ENCODE results near the gene DRICH1.
"Not testable (repeated sequence)": the region's sequence is repeated elsewhere in the genome, so short reads cannot be mapped to it uniquely, and the experiment has no call there.

Gene DRICH1, protein sequence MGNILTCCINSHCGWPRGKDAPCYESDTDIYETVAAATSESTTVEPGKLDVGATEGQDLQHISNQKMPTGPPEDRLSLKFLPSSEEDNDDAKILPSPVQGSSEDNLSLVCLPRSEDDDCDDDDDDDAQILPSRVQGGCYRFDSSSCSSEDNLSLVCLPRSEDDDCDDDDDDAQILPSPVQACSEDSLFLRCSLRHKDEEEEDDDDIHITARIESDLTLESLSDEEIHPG

DNA sequence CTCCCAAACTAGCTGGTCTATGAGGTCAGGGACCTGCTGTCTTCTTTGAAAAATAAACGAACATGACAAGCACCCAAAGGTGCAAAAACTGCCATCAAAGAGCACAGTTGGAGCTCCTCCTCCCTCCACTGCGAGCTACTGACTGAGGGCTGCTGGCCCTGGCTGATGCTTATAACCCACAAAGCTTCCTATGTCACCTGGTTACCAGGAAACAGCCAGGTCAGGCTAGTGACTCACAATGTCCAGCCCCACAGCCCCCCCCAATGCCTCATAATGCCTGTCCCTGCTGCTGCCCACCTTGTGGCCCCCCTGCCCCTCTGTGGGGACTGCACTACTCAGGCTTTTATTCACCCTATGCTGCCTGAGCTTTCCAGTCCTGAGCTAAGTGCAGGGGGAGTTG, at the start of gene DRICH1:
TSS of gene DRICH1 (minus strand) at position 144 of the 400 bp plus-strand sequence. CDS start 298 bp downstream, outside the sequence.
- DNase-seq, result no peak

DNA sequence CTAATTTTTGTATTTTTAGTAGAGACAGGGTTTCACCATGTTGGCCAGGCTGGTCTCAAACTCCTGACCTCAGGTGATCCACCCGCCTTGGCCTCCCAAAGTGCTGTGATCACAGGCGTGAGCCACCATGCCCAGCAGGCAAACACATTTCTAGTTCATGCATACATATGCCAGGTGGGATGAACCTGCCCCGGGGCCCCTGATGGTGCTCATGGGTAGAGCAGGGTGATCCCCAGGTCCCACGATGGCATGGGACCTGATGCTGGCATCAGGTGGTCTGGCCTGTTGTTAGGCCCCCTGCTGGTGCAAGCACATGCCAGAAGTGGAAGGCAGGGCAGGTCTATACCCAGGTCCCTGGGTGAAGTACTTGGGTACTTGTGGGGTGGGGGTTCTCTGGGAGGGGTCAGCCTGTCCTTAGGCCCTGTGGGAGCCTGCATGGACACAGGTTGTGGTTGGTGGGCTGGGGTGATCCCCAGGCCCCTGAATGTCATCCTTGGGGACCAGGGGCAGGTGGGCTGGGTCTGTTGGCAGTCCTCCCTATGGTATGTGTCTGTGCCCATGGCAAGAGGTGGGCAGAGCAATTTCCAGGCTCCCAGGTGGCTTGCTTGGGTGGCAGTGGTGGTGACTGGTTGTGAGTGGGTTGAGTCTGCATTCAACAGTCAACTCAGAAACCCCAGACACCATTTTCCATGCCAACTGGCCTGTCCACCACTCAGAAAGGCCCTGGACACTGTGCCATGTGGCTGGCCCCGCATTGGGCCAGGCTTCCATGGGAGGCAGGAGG, 49.1 kb upstream of the DRICH1 start:
- DNase-seq, result no peak

DNA sequence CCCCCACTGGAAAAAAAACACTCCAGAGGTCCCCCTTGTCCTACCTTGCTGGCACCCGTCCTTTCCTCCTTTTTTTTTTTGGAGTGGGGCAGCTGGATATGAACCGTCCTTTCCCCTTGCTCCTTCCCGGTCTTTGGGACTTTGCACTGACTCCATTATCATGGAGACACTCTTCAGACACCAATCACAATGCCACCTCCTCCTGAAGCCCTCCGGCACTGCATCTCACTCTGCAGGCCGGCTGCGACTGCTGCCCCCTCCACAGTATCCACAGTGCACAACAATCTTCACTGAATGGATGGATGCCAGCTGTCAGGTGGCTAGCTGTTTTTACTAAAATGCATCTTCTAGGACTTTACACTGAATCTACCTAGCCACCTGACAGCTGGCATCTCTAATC, 46.0 kb upstream of the DRICH1 start:
- DNase-seq, result no peak

DNA sequence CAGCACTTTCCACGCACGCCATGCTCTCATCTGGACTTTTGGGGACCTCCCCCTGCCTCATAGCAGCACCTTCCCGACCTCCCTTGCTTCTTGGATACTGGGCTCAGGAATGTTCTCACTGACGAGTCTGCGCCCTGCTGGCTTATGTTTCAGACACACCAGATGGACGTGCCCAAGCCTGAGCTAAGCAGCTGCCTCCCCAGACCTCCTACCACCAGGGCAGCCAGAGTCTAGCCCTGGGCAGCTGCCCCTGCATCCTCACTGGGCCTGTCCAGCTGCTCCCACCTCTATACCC, 45.5 kb upstream of the DRICH1 start:
- DNase-seq, result no peak

DNA sequence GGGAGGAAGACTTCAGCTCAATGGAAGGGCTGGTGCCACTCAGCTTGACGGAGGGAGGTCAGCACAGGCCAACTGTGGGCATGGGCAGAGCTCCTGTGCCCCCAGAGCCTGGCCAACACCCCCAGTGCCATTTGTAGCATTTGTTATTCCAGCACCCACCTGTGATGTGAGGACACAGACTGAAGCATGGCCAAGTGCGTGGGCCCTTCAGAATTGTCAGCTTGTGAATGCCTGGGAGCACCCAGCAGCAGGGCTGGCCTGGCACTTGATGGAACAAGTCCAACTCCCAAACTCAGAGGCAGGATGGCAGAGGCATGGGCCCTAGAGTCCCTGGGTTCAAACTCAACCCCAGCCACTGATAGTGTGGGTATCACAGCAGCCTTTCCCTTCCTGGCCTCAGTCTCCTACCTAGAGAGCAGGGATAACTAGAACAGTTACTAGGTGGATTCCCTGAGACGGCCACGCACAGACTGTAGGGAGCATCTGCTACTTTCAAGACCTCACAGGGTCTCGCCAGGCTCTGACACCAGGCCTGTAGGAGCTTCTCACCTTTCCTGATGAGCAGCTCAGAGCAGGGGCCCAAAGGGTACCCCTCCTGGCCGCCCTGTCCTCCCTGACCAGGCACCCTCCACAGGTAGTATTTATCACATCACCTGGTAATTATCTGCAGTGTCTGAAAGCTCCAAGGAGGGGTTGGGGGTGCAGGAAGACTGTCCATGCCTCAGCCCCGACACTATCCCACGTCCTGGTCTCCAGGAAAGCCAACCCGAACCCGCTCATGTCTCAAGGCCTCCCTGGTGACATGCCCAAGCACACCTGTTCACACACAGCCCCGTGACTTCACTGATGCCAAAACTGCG, 45.0 kb upstream of the DRICH1 start:
- not testable (repeated sequence) for DNase-seq

DNA sequence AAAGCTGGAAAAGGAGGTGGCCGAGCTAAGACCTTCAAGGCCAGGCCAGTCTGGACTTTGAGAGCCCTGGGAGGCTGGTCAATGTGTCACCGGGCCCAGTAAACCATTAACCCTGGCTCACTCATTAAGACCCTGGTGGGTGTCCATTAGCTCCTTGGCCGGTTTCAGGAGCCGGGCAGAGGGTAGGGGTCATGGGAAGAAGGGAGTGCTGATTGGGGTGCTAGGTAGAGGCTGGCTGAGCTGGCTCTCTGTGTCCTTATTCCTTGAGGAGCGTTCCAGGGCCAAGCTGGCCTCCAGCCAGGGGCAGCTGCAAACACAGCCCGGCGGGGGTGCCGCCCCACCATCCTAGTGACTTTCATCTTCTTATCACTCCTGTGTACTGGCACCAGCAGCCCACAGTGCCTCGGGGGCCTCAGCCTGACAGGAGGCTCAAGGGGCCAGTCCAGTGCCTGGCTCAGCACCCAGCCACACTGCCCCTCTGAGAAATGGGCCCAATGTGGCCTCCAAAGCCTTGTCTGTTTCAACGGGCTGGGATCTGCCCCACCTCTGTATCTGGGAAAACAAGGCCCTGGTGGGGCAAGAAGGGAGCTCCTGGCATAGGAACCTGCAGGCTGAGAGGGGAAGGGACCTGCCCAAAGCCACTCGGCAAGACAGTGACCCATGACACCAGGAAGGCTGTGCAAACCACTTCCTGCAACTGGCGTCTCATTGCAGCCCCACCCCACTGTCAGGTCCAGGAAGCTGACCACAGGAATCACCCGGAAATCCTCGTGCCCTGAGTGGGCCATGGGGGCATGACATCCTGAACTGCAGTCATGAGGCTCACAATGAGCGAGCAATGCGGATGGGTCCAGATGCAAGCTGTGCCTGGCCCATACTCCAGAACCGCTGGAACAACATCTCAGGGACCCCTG, 43.6 kb upstream of the DRICH1 start:
- DNase-seq, result no peak

DNA sequence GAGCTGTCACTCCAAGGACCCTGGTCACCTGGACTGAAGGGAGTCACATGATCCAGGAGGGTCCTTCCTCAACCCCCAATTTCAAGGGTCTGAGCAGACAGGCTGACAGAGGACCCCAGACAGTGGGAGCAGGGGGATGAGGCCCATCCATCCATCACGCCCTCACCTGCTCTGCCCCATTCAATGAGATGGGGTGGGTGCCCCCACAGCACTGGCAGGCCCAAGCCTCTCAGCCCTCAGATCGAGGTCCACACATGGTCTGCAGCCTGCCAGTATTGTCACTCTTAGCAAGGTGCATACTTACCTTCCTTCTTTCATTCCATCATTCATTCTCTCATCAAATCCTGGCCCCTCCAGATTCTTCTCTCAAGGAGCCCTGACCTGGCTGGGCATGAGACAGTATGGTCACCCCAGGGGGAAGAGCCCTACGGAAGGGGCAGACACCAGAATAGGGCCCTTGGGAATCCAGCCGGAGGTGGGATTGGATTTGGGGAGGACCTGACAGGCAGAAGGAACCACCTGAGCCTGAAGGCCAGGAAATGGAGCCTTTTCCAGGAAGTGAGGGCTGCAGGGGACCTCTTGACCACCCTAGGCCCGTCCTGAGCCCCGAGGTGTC, 42.9 kb upstream of the DRICH1 start:
- DNase-seq, result not testable (repeated sequence)

DNA sequence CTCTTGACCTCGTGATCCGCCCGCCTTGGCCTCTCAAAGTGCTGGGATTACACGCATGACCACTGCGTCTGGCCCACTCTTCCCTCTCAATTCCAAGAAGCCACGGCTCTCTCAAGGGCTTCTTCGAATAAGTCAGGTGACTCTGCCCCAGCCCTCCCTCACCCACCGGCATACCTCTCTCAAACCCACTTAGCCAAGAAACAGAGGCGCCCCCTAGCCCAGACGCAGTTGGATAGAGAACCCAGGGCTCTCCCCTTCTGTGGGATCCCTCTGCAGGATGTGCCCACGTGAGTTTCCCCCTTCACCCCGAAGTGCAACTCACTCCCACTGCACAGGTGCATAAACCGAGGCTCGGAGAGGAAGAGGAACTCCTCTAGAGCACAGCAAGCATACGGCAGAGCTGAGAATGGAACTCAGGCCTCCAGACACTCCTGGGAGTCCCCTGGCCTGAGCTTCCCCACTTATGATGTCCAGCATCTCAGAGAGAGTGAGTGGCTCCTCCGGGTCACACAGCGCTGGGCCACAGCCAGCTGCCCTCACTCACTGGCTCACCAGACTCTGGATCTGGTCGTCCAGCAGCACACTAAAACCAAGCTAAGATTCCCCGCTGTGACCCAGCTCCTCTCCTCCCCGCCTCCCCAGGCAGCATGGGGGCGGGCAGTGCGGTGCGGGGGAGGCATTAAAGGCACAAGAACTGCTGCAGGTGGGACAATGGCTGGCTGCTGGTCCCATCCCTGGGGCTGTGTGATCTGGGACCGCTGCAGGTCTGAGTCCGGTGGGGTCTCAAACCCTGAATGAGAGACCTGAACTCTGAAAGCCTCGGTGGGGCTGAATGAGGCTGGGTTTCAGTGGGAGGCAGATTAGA, 41.9 kb upstream of the DRICH1 start:
- DNase-seq, result no peak

DNA sequence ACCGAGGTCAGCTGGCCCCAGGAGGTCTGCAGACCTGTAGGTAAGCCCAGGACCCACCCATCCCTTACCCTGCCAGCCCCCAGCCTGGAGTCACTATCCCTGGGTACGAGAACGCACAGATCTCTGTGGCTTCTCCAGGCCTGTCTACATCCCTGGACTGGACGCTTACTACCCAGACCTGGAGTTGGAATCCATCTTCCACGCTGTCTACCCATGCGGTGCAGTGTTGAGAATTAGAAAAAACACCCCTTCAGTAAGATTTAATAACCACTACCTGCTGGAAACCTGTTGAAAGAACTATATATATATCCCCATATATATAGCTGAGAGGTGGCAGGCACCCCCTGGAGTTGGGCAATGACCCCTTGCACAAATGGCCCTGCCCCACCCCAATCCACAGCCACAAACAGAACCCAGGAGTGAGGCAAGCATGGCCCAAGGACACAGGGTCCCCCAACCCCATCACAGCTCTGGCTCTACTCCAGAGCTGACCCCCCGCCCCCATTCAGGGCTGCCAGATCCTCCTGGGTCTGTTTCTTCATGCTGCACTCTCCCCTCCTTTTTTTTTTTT, 41.0 kb upstream of the DRICH1 start:
- DNase-seq, result no peak

DNA sequence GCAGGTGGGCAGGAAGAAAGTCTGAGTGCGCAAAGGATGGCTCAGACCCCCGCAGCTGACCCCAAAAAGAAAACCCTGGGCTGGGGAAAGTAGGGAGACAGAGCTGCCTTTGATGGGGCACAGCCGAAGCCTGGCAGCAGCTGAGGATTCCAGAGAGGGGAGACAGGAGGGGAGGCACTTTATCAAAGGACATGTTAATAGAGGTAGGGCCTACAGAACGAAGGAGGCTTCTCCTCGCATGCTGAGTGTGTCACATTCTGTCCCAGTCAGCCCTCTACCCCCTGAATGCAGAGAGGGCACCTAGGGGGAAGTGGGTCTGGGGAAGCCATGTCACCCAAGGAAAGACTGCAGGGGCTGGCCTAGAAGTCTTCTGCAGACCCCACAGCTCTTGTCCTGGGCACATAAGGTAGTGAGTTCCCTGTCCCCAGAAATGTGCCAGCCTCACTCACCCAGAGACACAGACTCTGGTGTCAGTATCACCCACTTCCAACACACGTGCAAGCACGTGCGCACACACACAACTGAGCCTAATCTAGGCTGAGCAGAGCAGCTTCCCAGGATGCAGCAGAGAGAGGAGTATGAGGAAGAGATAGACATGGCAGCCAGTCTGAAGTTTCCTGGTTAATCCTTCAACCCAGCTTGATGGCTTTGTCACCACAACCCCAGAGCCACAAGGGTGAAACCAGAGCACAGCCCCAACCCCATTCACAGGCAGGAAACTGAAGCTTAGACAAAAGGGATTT, 40.4 kb upstream of the DRICH1 start:
- DNase-seq, result not testable (repeated sequence)

DNA sequence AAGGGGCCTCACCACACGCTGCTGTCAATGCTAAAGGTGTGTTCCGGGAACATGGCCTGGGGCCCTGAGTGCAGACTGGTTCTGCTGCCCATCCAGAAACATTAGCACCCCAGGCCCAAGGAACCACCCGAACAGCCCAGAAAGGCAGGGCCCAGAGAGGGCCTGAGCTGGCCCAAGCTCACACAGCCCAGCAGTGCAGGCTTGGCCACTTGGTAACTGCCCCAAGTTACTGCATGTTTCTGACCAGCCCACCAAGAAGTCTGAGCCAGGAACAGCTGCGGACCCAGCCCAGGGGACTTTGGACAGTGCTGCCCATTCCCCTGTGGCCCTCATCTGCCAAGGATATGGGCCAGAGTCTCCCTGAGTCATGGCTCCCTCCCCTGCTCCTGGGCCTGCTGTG, 39.3 kb upstream of the DRICH1 start:
- not testable (repeated sequence) for DNase-seq

DNA sequence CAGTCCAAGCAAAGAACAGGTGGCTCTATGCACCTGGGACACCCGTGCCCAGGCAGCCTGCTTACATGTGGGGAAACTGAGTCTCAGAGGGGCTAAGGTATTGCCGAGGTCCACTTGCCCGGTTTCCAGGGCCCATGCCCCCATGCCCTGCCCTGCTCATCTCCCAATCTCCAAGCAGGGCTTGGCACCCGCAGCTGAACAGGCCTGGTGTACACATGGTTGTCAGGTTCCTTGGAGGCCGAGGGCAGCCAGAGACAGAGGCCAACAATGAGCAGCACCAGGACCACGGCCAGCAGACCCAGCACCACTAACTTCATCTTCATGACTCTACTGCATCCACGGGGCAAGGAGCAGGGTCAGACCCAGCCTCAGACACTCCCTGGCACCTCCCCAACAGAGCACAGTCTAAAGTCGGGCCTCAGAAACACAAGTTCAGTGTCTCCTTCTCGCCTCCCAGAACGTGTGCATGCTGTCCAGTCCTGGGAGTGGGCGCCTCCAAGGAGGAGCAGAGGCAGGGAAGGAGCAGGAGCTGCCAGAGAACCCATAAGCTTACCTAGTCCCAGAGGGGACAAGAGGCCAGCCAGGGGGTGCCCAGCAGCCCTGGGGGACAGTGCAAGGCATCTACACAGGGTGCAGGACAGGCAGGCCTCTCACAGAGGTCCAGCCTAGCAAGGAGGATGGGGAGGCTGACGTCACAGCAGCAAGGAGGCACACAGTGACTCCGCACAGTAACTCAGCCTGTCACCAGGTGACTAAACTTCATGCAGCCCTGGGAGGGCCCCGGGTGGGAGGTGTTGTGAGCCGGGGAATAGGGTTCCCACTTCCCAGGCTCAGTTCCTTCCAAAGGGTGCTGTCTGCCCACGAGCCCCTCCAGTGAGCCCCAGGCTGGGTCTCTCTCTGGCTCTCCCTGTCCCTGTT, 38.5 kb upstream of the DRICH1 start:
- no peak for DNase-seq

DNA sequence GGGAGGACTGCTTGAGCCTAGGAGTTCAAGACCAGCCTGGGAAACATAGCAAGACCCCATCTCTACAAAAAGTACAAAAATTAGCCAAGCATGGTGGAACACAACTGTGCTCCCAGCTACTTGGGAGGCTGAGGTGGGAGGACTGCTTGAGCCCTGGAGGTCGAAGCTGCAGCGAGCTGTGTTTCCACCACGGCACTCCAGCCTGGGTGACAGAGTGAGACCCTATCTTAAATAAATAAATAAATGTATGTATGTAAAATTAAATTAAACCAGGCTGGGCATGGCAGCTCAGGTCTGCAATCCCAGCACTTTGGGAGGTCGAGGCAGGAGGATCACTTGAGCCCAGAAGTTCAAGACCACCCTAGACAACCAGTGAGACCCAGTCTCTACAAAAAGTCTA, 28.3 kb upstream of the DRICH1 start:
- not testable (repeated sequence) for DNase-seq

DNA sequence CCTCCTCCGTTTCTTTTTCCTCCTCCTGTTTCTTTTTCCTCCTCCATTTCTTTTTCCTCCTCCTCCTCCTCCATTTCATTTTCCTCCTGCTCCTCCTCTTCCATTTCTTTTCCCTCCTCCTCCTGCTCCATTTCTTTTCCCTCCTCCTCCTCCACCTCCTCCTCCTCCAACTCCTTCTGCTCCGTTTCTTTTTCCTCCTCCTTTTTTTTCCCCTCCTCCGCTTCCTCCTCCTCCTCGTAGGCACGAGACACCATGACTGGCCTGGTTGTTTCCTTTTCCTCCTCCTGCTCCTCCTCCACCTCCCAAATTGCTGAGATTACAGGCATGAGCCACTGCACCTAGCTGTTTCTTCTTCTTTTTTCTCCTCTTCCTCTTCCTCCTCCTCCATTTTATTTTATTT, 25.6 kb upstream of the DRICH1 start:
- DNase-seq, result no peak

DNA sequence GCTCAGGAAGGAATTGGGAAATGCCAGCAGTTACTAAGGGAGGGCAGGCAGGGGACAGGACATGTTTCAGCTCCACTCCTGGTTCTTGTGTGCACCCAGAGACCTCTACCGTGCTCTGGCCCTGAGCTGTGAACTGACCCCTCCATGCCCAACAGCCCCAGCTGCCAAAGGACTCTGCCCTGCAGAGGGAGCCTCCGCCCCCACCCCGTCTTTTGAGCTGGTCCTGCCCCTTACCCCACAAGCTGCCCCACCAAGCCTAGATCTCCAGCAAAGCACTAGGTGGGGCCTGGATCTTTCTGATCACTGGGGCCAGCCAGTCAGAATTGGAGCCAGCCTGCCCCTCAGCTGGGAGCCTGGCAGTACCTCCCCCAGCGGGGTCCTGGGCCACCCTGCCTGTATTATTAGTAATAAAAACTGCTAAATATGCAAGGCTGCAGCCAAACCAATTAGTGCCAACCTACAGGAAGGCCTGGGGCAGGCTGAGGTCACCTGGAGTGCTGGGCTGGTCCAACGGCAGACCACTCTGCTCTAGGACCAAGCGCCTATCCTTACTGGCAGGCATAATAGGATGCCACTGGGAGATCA, 23.9 kb upstream of the DRICH1 start:
- DNase-seq, result no peak

DNA sequence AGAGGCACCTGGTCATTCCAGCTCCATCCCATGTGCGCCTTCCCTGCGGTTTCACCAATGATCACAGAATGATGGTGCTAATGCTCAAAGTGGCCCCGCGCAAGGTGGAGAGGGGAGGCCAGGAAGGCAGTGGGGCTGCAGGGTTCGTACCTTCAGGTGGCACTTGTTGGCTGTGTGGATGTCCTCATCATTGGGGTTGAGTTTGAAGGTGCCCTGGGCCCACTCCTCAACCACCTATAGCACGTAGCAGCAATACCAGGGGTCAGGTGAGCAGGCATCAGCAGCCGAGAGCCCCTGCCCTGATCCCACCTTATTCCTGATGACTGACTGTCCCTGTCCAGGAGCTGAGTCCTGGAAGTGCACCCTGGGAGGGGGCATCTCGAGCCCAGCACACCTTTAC, 20.6 kb upstream of the DRICH1 start:
- DNase-seq, result no peak

DNA sequence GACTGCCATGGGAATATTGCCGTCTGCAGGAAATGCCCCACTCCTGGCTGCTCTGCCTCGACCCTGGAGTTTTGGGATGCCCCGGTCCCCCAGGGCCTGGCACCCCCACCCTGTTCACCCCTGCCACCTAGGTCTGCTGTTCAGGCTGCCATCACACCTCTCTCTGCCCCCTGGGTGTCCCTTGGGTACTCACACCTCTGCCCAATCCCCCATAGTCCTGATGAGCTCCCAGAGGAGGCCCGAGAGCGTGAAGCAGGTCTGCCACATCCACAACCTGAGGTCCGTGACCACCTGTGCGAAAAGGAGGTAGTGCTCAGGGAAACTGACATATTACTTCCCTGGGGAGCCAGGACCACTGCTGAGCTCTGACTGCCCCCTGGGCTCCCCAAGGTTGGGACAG, 20.2 kb upstream of the DRICH1 start:
- no peak for DNase-seq

DNA sequence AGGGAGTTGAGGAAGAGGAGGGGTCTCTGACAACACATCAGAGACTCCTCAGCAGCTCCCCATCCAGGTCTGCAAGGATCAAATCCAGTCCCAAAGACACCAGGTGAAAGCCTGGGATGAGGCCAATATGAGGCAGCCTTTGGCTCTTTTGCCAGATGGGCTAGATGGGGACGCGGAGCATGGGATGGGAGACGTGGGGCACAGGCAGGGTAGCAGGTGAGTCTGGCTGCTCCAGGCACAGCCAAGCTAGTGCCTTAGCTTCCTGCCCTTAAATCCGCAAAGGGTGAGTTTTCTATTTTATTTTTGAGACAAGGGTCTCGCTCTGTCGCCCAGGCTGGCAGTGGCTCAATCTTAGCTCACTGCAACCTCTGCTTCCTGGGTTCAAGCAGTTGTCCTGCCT, 19.6 kb upstream of the DRICH1 start:
- no peak for DNase-seq

DNA sequence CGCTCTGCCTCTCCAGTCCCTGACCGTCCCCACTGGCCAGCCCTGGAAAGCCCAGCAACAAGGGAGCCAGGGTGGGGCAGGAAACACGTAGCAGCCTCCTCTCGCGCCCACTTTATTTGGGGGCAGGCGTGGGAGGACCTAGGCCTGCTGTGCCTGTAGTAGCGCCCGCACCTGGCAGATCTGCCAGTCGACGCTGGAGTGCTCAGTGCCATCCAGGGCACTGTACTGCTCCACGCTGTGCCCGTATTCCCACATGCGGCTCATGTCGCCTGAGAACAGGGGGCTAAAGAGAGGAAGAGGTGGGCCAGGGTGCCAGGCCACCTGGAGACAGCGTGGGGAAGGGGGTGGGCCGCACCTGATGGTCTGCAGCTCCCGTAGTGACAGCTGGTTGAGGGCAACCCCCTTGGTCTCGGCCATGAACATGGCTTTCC, 17.0 kb upstream of the DRICH1 start:
- DNase-seq, result no peak

Measured in NCI-H526 treated with DMSO at 0.1 percent for 48 hours (cell line).